Stimulated activated CD4-positive, alpha-beta T cell treated with anti-CD3 and anti-CD28 coated beads, Interleukin-4, amount 100 ng/mL, for 48 hours (primary cell): ENCODE results near the gene GABRG3.

Experiments
- DNase-seq, 2 donors: peaks; one replicate each; pipeline ENCODE4 v3.0.0-alpha.2; 2020; ENCODE audit warnings: low read depth in 2 of 2

Gene GABRG3

GRCh38 chr15:27412415-27412814 lies 441.4 kb downstream of the GABRG3 start:
- no peak for DNase-seq

DNA sequence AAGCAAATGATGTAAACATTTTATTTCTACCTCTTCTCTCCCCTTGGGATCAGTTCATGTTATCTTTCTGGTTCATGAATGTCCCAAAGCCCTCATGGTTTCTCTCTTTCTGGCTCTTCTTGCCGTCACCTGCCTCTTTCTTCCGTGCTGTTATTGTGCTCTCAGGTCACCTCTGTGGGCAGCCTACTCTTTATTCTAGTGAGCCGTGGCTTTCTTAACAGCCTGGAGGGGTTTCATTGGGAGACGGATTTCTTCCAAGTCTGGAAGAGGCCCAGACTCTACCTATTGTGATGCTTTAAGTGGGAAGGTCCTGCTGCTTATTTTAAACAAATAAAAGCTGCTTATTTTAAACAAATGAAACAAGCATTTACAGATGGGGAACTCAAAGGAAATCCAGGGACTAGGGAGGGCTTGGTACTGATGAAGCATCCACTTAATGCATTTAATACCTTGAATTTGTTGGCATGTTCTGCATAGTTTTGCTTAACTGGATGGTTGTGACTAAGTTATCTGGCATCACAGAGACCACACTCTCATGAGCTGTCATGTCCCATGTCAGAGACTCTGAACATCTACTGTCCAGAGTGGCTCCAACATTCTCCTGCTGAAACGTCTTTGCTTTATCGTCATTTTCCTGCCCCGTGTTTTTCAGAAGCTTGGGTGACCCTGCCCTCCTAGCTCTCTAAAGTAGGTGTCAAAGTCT lies 443.3 kb downstream of the GABRG3 start:
- DNase-seq, result no peak

DNA sequence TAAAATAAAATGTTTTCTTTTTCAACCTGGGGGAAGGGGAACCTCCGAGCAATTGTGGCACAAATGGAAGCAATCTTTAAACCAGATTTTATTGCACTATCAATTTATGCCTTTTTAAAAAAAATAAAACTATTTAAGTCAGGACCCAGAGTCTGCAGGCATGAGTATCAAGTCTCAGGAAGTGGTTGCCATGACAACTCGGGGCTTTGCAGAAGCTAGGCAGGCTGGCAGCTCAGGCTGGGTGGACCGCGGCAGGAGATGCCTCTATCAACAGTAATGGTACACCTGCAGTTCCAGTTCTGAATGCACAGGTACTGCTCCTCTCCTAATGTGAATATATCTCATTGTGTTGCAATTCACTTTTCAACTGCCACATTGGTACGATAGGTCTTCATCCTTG lies 447.7 kb downstream of the GABRG3 start:
- DNase-seq, result no peak

- no peak for DNase-seq
These were observed 452.0 kb downstream of the GABRG3 start for GRCh38 chr15:27422997-27423396.

- DNase-seq, result no peak
These were observed 455.8 kb downstream of the GABRG3 start for GRCh38 chr15:27426805-27427204.

DNA sequence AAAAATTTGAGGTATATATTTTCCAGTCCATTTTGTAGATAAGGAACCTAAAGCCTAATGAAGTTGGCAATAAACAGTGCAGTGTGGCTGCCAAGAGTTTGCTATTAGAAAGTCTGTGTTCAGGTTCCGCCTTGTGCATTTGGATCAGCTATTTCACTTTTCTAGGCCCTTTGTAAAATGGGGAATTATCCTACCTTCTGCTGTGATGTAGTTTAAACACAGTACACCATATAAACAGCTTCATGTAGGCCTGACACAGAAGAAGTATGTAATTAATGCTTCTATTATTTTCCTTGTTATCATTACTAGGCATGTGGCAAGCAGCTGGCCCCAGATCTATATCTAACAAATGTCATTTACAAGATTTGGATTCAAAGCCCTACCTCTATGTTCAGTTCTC lies 456.3 kb downstream of the GABRG3 start:
- no peak for DNase-seq

DNA sequence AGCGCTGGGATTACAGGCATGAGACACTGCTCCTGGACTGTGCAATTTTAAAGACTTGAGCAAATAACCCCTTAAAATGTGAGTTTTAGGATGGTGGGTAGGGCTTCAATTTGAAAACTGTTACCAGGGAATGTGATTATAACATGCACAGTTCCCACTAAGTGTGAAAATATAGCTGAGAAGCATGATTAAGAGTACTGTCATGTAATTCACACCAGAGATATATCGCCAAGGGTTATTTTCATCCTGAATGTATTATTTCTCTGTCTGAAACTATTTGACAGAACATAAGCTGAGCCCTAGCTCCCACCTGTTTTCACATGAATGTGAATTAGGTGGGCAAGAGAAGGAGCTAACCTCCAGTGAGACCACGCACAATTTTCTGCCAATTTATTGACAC lies 457.2 kb downstream of the GABRG3 start:
- DNase-seq, result no peak

- DNase-seq, result no peak
These were observed 458.6 kb downstream of the GABRG3 start for GRCh38 chr15:27429577-27429976.

GRCh38 chr15:27433604-27434003 lies 462.6 kb downstream of the GABRG3 start:
- DNase-seq, result no peak

GRCh38 chr15:27438403-27439375 lies 467.7 kb downstream of the GABRG3 start:
- DNase-seq, result no peak

DNA sequence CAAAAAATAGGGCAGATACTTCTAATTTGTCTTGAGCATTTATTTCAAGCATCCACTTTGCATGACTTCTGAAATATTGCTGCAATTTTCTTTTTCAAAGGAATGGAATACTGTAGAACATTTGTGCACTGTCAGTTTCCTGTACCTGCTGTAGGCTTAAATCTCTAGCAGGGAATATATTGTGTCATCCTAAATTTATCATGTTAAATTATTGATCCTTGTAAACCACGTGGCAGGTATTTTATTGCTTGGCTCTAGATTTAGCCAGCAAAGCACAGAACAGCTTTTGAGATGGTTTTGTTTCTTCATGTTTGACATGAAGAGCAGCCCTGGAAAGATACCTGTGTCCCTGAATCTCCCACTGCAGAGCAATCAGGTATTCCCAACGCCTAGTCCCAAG lies 470.1 kb downstream of the GABRG3 start:
- DNase-seq, result no peak

DNA sequence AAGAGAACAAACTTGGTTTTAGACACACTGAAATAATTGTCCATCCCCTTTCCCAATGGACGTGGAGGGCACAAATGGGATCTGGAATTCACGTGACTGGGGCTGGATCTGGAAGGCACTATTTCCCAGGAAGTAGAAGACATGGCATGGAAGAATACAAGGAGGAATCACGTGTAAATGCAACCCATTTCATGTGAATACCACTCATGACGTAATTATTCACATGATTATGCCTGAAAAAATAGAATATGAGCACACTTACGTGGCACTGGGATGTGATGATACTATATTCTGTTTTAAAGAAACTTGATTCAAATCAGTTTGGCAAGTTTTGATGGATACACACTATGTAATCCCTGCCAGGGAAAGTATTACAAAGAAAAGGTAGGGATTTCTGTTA lies 477.3 kb downstream of the GABRG3 start:
- DNase-seq, result no peak

DNA sequence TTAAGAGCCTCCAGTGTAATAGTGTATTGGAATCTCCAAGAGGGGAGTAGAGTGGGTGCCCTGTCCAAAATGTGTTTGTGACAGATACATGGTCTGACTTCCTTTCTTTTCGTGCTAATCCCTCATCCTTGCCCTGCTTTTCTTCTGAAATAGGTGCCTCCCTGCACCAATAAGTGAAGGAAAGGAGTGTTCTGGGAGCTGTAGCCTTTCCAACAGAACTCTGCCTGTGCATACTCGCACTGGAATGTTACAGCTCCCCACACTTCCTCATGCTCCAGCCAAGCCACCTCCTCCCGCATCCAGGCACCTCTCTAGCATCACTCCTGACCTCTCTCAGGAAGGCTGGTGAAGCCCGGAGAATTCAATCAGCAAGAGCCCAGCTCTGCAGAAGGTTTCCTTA lies 478.0 kb downstream of the GABRG3 start:
- no peak for DNase-seq

DNA sequence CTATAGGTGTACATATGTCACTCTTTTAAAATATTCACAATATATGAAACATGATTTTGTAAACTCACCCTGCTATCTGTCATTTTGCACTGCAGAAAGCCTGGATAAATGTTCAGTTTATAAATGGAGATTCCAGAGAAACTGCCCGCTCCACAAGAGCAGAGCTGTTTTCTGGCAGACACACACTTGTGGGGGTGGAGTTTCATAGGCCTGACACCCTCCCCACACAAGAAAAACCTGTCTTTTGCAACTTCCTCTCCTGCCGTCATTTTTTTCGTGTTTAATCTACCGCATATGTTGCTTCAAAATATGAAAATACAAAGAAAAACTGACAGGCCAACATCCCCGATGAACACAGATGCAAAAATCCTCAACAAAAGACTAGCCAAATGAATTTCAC lies 479.0 kb downstream of the GABRG3 start:
- DNase-seq, result no peak

DNA sequence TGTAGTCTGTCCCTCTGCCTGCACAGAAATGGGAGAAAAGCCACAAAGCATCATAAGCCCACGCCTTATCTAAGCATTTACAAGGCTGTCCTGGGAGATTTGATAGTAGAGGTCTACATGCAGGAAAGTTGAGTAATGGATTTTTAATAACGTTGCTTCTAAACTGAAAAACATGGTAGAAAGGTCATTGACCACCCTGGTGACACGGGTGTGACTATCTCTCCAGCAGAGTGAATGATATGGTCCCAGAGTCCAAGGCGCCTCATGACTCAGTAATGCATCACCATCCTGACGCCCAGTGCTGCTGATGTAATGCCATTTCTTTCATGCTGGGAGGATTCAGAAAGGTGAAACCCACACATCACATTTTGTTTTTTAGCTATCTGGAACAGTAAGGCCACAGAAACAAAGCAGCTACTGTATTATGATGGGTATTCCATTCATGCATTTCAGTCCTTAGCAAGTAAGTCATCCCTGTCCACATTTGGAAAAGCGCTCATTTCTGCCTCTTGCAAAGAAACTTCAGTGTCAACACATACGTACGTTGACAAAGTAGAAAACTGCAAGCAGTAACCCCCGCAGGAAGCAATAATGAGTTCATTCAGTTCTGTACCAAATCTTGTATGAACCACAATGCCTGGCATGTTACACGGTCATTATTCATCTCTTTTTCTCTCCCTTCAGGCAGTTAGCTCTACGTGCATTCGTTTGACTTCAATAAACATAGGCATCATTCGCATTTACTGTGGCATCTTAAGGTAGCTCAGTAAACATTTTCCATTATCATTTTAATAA lies 483.5 kb downstream of the GABRG3 start:
- DNase-seq, result no peak

DNA sequence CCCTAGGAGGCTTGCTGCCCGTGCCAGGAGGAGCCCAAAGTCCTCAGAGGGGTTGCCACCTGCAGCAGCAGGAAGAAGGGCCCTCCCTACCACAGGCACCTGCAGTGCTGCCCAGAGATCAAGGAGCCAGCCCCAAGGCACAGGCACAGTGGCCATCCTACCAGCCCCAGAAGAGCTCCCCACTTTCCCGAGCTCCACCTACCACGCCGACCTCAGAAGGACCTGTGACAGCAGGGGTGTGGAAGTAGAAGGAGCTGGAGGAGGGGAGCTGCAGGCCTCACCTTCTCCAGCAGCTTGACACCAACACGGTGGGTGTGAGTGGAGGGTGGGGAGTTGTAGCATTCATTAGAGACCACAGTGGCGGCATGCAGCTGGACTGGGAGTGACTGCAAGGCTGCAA lies 485.8 kb downstream of the GABRG3 start:
- DNase-seq, result no peak

DNA sequence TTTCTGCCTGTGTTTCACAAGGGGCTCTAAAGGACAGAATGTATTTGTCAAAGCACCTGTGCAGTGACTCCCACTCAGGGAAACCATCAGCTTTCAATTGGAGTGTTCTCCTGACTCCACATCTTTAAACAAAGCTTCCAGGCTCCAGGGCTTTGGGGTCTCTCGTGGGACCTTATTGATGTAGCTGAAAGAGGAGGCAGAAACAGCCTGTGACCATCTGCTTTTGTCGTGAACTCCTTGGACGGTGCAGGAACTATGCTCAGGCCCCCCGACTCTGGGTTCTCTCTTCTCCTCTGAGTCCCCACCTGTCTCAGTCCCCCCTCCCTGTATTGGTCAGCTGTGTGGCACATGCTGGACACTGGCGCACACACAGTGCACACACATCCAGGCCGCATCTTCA lies 486.8 kb downstream of the GABRG3 start:
- DNase-seq, result no peak

GRCh38 chr15:27458345-27459084 lies 487.5 kb downstream of the GABRG3 start:
- DNase-seq, result no peak

DNA sequence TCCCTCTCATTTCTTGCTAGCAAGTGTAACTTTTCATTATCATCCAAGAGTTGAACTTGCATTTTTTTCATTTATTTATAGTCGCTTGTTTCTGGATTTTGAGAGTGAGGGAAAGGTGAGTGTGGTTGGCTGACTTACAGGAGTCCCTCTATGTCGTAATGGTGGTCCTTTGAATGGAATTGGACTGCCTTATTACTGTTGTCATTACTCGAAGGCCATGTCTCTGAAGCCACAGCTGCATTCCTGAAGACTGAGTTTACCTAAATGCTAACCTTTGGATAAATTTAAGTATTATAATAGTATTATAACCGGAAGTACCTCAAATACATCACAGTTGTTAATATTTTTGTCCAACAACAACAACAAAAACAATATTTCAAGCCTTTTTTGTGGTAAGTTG lies 488.9 kb downstream of the GABRG3 start:
- no peak for DNase-seq

GRCh38 chr15:27461181-27461580 lies 490.2 kb downstream of the GABRG3 start:
- no peak for DNase-seq

DNA sequence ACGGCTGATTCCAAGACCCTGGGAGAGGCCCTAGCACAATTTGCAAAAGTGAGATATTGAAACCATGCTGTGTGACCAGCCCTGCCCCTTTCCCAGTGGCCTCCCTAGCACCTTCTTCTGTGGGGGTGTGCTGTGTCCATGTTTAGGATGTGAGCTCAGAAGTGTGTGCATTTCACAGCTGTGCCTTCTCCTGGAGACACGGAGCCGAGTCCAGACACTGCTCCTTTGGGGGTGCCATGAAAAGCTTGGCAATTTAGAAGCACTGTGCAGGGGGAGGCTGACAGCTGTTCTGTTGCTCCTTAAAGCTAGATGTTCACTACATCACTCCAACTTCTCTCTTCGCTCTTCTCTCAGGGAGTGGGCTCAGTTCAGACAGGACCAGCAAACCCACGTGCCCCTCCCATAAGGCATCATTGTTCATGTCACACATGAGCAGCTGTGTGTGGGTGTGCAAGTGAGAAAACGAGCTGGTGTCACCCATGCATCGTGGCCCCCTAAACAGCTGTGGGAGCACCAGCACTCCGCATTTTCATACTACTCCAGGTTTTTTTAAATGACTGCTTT lies 492.6 kb downstream of the GABRG3 start:
- DNase-seq, result no peak
